GM12874 (cell line): ENCODE data around the gene POU2AF2.

Source experiments
- CTCF ChIP-seq: IDR thresholded peaks from 2 replicates; pipeline ENCODE4 v1.5.1; 2011; ENCODE audit warnings: low read depth, mild to moderate bottlenecking, control low read depth, low read length, moderate library complexity; ENCODE audit not compliant: insufficient read depth

The POU2AF2 gene

GRCh38 chr11:111291764-111292163, 46.2 kb downstream of the POU2AF2 start:
- no peak for TF ChIP-seq CTCF

- no peak for TF ChIP-seq CTCF
Observed at GRCh38 chr11:111296196-111296595, 50.7 kb downstream of the POU2AF2 start.

GRCh38 chr11:111297696-111298095, 52.2 kb downstream of the POU2AF2 start:
- TF ChIP-seq CTCF, result no peak

GRCh38 chr11:111298413-111299100, 53.0 kb downstream of the POU2AF2 start, which contains the start of gene POU2AF3:
Gene POU2AF3, plus strand, starts transcription at chr11:111298546. Its CDS starts 36 bp downstream, at chr11:111298582.
- no peak for TF ChIP-seq CTCF

GRCh38 chr11:111299101-111300026, 53.8 kb downstream of the POU2AF2 start:
- peak; percentile 63 for TF ChIP-seq CTCF

GRCh38 chr11:111300569-111300968, 55.0 kb downstream of the POU2AF2 start:
- no peak for TF ChIP-seq CTCF
